ENCODE results near the gene TCTN2. TPM values are rescaled to one million over a fixed set of nuclear protein-coding genes. Genes with fewer than 3 reads are reported as not detected.

TCTN2 gene
- total and polyA plus RNA-seq, 9 of the 15 experiments (the other 6 are each of a cell fraction or from before 2014, with no cell fraction given) = 0.58 to 5.5 (median 3.6) TPM

- TF ChIP-seq, protein P1, sequence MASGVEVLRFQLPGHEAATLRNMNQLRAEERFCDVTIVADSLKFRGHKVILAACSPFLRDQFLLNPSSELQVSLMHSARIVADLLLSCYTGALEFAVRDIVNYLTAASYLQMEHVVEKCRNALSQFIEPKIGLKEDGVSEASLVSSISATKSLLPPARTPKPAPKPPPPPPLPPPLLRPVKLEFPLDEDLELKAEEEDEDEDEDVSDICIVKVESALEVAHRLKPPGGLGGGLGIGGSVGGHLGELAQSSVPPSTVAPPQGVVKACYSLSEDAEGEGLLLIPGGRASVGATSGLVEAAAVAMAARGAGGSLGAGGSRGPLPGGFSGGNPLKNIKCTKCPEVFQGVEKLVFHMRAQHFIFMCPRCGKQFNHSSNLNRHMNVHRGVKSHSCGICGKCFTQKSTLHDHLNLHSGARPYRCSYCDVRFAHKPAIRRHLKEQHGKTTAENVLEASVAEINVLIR (CRISPR knock-in tag; IDR thresholded peaks at IDR 0.05) = no peak
- TF ChIP-seq TEAD4 (IDR thresholded peaks at IDR 0.05; ENCODE audit: low read length) = peak; percentile 7; the same call in 1 of the 2 replicates
- no peak for TF ChIP-seq TEAD4 (CRISPR knock-in tag; IDR thresholded peaks at IDR 0.05; ENCODE audit: borderline replicate concordance)
- TF ChIP-seq ZBTB11 (CRISPR knock-in tag; IDR thresholded peaks at IDR 0.05) = 0 out of 6 replicates have a peak, but pooled peaks of 1 of the 3 experiments have one; percentile 21
- TF ChIP-seq HNRNPL (IDR thresholded peaks at IDR 0.05; ENCODE audit: low read depth, low read length) = no peak
- no peak for TF ChIP-seq ZNF431 (CRISPR knock-in tag; IDR thresholded peaks at IDR 0.05)
- no peak for TF ChIP-seq RBM15 (IDR thresholded peaks at IDR 0.05; ENCODE audit: insufficient read depth, low read length)
- TF ChIP-seq RNF2 (IDR thresholded peaks at IDR 0.05) = no peak
- 0 out of 2 replicates have a peak, but pooled peaks have one; percentile 28 for TF ChIP-seq TAF7 (tag; IDR thresholded peaks at IDR 0.05)
- TF ChIP-seq, protein P2, sequence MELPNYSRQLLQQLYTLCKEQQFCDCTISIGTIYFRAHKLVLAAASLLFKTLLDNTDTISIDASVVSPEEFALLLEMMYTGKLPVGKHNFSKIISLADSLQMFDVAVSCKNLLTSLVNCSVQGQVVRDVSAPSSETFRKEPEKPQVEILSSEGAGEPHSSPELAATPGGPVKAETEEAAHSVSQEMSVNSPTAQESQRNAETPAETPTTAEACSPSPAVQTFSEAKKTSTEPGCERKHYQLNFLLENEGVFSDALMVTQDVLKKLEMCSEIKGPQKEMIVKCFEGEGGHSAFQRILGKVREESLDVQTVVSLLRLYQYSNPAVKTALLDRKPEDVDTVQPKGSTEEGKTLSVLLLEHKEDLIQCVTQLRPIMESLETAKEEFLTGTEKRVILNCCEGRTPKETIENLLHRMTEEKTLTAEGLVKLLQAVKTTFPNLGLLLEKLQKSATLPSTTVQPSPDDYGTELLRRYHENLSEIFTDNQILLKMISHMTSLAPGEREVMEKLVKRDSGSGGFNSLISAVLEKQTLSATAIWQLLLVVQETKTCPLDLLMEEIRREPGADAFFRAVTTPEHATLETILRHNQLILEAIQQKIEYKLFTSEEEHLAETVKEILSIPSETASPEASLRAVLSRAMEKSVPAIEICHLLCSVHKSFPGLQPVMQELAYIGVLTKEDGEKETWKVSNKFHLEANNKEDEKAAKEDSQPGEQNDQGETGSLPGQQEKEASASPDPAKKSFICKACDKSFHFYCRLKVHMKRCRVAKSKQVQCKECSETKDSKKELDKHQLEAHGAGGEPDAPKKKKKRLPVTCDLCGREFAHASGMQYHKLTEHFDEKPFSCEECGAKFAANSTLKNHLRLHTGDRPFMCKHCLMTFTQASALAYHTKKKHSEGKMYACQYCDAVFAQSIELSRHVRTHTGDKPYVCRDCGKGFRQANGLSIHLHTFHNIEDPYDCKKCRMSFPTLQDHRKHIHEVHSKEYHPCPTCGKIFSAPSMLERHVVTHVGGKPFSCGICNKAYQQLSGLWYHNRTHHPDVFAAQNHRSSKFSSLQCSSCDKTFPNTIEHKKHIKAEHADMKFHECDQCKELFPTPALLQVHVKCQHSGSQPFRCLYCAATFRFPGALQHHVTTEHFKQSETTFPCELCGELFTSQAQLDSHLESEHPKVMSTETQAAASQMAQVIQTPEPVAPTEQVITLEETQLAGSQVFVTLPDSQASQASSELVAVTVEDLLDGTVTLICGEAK (IDR thresholded peaks at IDR 0.05) = peak; percentile 64; the same call in 1 of the 2 replicates
- TF ChIP-seq, protein P2 (CRISPR knock-in tag; IDR thresholded peaks at IDR 0.05) = no peak
- no peak for TF ChIP-seq BRD9 (IDR thresholded peaks at IDR 0.05; ENCODE audit: low read depth, partially characterized antibody)
Measured at GRCh38 chr12:123713398-123713797, 42.5 kb downstream of the TCTN2 start (continued).

All from K562 (cell line).